H54 (cell line): ENCODE measurements around the gene TMEM170B.
A peak's percentile ranks its signal among the peaks of the same experiment; 100 is the strongest.

Source experiments
- DNase-seq: peaks from one replicate; pipeline ENCODE4 v3.0.0; 2011; ENCODE audit warnings: low spot score, mixed read lengths; ENCODE audit not compliant: insufficient read length
- FAIRE-seq: peaks from 3 replicates; lab custom pipeline; 2011; peaks lifted over from hg19 to GRCh38; lab: Jason Lieb, UNC
- POLR2A ChIP-seq: IDR thresholded peaks from 2 replicates; pipeline ENCODE4 v1.6.1; 2011; ENCODE audit warnings: low read depth, mild to moderate bottlenecking, low read length

TMEM170B gene

DNA sequence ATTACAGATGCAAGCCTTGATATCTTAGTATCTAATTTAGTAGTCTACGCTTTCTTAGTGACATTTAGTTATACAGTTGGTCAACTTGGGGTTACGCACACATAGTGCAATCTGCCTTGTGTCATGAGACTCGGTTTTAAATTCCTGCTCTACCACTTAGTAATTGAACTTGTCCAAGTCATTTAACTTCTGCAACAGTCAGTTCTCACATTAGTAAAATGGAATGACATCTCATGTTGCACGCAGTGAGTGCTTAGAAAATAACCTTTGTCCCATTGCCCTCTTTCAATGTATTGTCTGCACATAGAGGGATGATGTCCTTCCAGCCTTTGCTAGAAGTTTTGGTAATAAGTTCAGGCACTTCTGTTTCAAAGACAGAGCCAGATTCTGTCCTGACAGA is 48.6 kb downstream of the TMEM170B start:
- no peak for TF ChIP-seq POLR2A
- no peak for FAIRE-seq
- DNase-seq = no peak

DNA sequence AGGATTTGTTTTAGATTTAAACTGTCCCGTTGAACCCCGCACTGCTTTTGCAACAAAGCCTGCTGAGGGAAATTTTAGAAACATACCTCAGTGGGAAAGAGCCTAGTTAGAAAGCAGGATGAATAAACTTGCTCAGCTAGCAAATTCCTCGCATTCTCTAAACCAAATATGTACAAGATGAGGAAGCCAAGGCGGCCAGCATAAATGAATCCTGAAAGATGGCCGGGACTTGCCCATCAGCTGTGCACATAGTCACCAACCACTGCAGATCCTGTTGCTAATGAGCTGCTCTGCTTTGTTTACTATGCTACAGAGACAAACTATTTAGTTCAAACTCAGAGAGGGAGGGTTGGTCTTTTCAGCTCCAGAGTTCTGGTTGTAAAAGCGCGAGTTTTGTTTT is 49.0 kb downstream of the TMEM170B start:
- FAIRE-seq = peak; percentile 69
- TF ChIP-seq POLR2A = no peak
- peak; percentile 40 for DNase-seq

DNA sequence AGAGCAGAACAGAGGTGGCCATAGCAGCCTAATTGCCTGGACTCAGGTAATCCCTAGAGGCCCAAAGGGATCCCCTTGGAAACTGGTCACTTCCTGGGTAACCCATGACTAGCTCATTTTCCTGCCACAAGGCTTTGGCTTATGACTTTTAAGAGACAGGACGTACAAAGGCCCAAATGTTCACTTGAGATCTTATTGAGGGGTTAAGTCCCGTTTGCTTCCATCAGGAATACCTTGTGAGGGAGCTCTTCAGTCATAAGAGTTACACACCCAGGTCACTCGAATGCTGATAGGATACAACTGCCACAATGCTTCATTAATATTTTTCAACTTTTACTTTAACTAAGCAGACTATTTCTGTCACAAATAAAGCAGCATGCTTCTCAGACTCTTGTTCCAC is 51.7 kb downstream of the TMEM170B start:
- no peak for DNase-seq
- FAIRE-seq = no peak
- TF ChIP-seq POLR2A = no peak

DNA sequence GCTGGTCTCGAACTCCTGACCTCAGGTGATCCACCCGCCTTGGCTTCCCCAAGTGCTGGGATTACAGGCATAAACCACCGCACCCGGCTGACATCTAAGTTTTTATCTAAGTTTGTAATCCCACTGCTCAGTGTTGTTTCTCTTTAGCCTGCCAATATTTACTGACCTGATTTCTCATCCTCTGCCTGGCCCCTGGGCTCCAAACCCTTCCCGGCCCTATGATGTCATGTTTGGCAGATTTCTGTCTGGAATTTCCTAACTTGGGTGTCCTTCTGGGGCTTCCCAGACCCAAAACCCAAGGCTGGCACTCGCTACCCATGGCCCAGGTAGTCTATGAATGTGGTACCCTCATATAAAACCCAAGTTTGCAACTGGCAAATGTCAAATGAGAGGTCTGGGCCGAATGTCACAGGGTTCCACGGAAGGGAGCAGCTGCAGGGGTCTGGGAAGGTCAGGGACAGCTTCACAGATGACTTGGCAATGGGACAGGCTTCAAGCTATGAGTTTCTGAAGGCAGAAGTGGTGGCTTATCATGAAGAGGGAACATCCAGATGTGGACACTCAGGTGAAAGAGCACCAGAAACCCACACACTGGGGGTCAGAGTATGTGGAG is 54.9 kb downstream of the TMEM170B start:
- no peak for DNase-seq
- FAIRE-seq = no peak
- TF ChIP-seq POLR2A = no peak

DNA sequence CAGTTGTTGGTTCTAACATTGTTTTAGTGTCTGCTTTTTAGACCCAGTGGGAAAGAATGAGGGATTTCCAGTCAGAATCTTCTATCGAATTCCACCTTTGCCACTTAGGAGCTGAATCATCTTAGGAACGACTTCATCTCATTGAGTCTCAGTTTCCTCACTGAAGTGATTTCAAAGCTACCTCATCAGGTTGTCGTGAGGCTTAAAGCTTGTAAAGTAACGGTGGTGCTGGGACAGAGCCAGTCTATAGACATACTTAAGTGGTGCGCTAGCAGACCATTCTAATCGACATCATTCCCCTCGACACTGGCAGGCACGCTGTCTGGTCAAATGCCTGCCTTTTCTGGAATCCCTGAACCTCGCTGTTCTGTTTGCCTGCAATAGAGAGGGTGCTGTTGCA is 55.5 kb downstream of the TMEM170B start:
- no peak for TF ChIP-seq POLR2A
- no peak for FAIRE-seq
- DNase-seq = no peak

DNA sequence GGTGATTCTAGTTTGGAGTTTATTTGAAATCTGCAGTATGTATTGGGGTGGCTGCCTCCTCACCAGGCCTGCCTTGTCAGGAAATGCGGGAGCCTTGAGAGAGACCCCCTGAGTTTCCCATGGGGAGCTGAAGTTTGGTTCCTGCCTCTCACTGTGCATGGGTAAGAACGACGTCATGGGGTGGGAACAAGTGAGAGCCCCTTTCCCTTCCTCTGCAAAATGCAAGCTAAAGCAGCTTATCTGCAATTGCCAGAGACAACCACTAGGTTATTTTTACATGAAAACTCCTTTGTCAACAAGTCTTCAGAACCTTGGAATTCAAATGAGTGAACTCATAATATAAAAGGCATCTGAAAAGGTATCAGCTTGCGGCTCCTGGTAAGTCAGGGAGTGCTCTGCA is 58.4 kb downstream of the TMEM170B start:
- DNase-seq = no peak
- no peak for FAIRE-seq

DNA sequence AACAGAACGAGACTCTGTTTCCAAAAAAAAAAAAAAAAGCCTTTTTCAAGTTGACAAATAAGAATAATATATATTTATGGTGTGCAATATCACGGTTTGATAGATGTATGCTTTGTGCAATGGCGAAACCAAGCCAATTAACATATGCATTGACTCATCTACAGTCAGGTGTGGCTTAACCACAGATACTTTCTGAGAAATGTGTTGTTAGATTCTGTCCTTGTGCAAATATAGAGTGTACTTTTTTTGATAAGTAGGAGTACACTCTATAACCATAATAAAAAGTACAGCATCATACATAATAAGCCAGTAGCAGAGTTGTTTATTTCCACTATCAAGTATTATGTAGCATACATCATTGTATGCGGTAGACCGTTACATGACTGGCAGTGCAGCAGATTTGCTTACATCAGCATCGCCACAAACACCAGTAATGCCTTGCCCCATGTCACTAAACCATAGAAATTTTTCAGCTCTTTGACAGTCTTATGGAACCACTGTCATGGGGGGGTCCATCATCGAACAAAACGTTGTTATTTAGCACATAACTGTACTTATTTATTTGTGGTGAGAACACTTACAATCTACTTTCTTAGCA is 59.2 kb downstream of the TMEM170B start:
- TF ChIP-seq POLR2A = no peak
- DNase-seq (no peak), FAIRE-seq (no peak)

More for the DNA sequence above, 58.4 kb downstream of the TMEM170B start:
- TF ChIP-seq POLR2A = no peak

DNA sequence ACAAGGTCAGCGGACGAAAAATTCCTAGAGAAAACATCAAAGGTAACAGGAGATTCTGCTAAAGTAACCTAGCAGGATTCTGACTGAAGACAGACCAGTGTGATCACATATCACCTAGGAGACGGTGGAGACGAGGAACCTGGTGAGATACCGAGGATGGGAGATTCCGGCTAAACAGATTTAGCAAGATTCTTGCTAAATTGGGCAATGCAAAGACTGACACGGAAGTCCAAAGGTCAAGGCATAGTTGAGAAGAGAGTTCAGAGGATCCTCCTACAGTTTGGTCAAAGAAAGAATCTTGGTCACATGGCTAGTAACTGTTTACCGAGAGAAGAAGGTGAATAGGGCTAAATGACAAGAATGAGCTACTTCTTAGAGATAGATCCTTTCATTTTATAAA is 61.1 kb downstream of the TMEM170B start:
- FAIRE-seq = no peak
- no peak for DNase-seq
- TF ChIP-seq POLR2A = no peak

DNA sequence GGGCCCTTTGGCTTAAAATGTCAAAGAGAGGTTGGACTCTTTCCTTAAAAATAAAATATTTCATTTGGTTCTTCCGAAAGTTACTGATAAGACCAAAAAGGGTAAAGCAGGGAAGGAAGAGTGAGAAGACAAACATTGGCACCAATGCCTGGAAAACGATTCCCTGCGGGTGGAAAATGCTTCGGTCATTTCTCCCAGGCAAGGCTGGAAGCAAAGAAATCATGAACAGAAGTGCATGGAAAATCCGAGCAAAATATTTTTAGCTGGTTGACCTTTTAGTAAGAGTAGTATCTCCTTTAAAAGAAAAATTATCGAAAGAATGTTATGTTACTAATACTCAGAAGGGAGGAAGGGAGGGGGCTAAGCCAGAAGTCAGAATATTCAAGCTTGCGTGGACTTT is 62.7 kb downstream of the TMEM170B start:
- no peak for FAIRE-seq
- no peak for TF ChIP-seq POLR2A
- DNase-seq = no peak

DNA sequence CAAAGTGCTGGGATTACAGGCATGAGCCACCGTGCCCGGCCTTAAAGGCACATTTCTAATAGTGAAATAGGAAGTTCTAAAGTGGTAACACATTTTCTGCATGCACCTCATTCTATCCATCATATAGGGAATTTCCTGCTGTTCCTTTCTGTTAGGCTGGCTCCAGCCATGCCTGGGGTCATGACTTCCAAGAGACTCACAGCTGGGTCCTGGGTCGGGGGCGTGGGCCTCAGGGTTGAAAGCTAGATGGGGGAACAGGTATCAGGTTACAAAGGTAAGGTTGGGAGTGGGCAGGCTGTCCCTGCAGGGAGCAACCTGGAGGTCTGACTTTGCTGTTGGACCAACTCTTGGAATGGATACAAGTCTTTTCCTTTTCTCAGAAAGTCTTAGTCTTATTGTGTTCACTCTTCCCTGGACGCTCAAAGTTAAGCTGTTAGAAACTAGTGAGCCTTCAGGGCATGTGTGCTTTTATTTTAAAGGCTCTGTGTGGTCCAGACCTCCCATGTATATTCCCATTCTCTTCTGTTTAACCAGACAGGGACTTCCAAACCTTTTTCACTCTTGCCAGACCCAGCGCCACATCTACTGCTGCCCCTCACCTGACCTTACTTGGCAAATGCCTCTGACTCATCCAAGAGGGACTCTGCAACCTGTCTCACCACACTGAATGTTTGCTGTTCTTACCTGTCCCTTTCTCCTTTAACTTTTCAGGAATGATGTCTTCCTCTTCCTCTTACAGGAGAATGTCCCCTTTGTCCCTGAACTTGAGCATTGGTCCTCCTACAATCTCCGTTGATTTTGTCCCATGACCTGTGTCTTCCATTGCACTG is 64.4 kb downstream of the TMEM170B start:
- no peak for FAIRE-seq
- DNase-seq = no peak
- TF ChIP-seq POLR2A = no peak

DNA sequence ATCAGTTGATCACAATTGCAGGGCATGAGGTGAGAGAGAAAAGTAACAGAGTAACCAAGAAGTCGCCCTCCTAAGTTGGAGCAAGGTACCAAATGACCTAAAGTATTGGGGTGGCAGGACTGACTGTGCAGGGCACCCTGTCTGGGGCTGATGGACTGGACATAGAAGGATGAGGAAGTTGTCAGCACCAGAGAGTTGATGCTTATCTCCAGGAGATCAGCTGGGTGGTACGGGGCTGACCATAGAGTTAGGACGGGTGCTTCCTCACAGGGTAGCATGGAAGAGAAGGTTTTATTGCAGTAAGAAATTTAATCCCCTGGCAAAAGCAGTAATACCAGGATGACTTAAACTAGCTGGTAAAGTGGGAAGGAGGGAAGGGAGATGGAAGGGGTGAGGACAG is 66.7 kb downstream of the TMEM170B start:
- no peak for TF ChIP-seq POLR2A
- FAIRE-seq (no peak), DNase-seq (no peak)

DNA sequence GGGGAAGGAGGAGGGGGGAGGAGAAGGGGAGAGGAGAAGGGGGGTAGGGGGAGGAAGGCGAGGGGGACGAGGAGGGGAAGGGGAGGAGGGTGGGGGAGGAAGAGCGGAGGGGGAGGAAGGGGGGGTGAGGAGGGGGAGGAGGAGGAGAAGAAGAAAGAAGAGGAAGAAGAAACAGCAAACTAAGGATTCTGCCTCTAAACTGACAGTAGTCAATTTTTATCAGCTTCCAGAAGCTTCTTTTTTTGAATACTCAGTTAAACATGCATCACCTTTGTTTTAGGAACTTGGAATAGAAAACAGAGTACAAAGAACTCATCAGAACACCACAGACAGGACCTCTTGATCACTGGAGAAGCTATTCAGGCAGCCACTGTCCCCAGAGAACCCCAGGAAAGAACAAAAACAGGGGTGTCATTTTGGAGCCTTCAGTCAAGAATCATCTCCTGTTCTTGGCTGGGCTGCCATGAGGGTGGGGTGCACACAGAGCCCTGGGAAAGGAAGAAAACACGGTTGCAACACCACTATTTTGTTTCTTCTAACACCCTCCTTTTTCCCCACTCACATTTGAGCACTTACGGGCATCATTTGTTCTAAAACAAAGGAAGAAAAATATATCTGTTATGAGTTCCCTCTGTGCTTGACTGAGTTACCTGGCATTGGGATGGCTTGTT is 67.4 kb downstream of the TMEM170B start:
- no peak for TF ChIP-seq POLR2A
- FAIRE-seq = no peak
- no peak for DNase-seq

DNA sequence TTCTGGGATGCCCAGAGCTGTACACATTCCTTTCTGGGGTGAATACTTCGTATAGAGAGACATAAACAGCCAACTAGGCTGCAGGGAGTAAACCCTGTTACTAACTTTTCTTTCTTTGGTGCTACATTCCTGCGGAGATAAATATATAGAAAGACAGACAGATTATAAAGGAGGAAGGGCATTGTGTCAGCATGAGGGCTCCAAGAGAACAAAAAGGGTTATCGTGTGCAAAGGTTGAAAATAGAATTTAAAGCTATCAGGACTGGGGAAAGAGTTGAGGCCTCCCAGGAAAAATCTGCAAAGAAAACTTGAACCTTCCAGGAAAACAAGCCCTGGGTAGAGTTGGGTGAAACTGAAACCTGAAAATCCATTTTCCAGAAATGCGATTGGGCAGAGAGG is 68.0 kb downstream of the TMEM170B start:
- DNase-seq (no peak), FAIRE-seq (no peak)
- no peak for TF ChIP-seq POLR2A

DNA sequence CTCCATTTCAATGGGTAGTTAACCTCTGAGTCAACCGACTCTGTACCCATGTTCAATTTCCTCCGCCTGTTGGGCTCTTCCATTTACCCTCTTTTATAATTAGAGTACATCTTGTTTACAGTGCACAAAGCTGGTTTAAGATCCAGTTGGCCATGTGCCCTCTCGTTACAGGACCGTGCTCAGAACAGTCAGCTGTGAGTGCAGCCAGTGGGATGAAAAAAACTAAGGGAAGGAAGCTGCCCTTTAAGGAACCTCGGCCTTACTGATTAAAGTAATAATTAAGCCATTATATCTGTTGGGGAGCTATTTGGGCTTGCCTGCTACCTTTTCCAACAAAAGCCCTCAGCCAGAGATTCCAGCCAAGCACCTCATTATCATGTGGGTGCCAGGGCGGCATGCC is 68.8 kb downstream of the TMEM170B start:
- no peak for DNase-seq
- FAIRE-seq = no peak
- TF ChIP-seq POLR2A = no peak
